BJ (cell line): Measurements from ENCODE around the gene CHRM2. TPM values are rescaled to one million over a fixed set of nuclear protein-coding genes. Genes with fewer than 3 reads are reported as not detected.

ENCODE experiments used
- CTCF ChIA-PET: fragments of 350-600 bp; formaldehyde crosslinking; extraction: SDS; loops from one replicate; lab custom pipeline; 2021; ENCODE audit warnings: antibody characterized with exemption, inconsistent platforms; lab: Yijun Ruan, JAX
- POLR2A ChIA-PET: fragments of 300-600 bp; sonication (Branson Sonifier 250); formaldehyde crosslinking; extraction: SDS; loops from one replicate; lab custom pipeline; 2021; ENCODE audit warnings: antibody characterized with exemption; lab: Charles Lee
- DNase-seq: peaks from one replicate; pipeline ENCODE4 v3.0.0-alpha.2; 2011; ENCODE audit warnings: low read depth
- H3K27me3 ChIP-seq: 2 replicates; pipeline ENCODE4 v1.6.0; 2011; ENCODE audit warnings: low read length; ENCODE audit not compliant: control insufficient read depth, insufficient read depth
- H3K36me3 ChIP-seq: 2 replicates; pipeline ENCODE4 v1.5.1; 2011; ENCODE audit warnings: low read length; ENCODE audit not compliant: control insufficient read depth, insufficient read depth
- H3K4me3 ChIP-seq: 2 replicates; pipeline ENCODE4 v1.5.1; 2011; ENCODE audit warnings: low read depth, mild to moderate bottlenecking, control low read depth, low read length
- polyA plus RNA-seq: library from polyadenylated mRNA; depleted of rRNA; stranded (reverse); fragments of >200 nt; gene quantifications from 2 replicates; pipeline ENCODE4 v1.2.3, GENCODE V29; 2011
- TF ChIP-seq, protein P1 (sequence below): IDR thresholded peaks from 2 replicates; pipeline ENCODE4 v1.5.1; 2011; ENCODE audit warnings: low read depth, mild to moderate bottlenecking, control low read depth, inconsistent platforms, low read length, moderate library complexity; ENCODE audit not compliant: insufficient read depth

Gene CHRM2
- polyA plus RNA-seq, 1 experiment = 27.0 TPM

DNA sequence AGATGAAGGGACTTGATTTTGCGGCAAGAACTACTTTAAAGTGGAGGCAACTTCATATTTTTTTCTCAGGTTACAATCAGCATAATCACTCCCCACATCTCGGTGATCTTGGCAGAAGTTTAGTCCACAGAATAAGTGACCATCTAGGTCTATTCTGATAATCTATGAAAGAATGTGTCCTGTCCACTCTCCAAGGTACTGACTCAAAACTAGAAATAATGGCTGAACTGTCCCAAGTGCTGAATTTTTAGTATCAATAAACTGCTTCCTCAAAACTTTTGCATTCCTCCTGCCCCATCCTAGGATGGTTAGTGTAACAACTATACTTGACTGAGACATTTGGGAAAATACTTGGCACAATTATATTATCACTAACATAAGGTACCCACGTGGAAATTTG is 10.9 kb upstream of the CHRM2 start:
- TF ChIP-seq, protein P1, sequence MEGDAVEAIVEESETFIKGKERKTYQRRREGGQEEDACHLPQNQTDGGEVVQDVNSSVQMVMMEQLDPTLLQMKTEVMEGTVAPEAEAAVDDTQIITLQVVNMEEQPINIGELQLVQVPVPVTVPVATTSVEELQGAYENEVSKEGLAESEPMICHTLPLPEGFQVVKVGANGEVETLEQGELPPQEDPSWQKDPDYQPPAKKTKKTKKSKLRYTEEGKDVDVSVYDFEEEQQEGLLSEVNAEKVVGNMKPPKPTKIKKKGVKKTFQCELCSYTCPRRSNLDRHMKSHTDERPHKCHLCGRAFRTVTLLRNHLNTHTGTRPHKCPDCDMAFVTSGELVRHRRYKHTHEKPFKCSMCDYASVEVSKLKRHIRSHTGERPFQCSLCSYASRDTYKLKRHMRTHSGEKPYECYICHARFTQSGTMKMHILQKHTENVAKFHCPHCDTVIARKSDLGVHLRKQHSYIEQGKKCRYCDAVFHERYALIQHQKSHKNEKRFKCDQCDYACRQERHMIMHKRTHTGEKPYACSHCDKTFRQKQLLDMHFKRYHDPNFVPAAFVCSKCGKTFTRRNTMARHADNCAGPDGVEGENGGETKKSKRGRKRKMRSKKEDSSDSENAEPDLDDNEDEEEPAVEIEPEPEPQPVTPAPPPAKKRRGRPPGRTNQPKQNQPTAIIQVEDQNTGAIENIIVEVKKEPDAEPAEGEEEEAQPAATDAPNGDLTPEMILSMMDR = no peak
- CTCF ChIA-PET = no interaction called here
- H3K27me3 ChIP-seq = no peaks in the 10 kb centered on the region
- POLR2A ChIA-PET = no interaction called here
- H3K36me3 ChIP-seq = no peaks in the 10 kb centered on the region
- DNase-seq = no peak
- no peak overlapping the region for H3K4me3 ChIP-seq

GRCh38 chr7:136859803-136860202 is 8.6 kb upstream of the CHRM2 start:
- H3K27me3 ChIP-seq = peaks cover 2% of the 10 kb centered on the region; the same call in 1 of the 2 replicates
- TF ChIP-seq, protein P1 = no peak
- no peak for DNase-seq
- CTCF ChIA-PET = no interaction called here
- POLR2A ChIA-PET = no interaction called here
- no peaks in the 10 kb centered on the region for H3K36me3 ChIP-seq
- H3K4me3 ChIP-seq = no peak overlapping the region

DNA sequence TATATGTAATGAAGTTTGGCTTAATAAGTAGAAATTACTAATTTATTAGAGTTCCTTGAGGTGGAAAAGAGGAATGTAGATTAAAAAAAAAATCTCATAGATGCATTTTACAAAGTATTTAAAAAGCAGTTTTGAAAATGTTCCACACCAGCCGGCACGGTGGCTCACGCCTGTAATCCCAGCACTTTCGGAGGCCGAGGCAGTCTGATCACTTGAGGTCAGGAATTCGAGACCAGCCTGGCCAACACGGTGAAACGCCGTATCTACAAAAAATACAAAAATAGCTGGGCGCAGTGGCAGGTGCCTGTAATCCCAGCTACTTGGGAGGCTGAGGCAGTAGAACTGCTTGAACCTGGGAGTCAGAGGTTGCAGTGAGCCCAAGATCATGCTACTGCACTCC is 3.2 kb upstream of the CHRM2 start:
- TF ChIP-seq, protein P1 = no peak
- no peaks in the 10 kb centered on the region for H3K36me3 ChIP-seq
- ChIA-PET POLR2A (no interaction called here), CTCF (interaction anchor here (1.6 kb wide), 1 partner anchor 8 kb away, joined by 5 read pairs; no protein-coding TSS in a partner anchor)
- DNase-seq = no peak
- H3K4me3 ChIP-seq = no peak overlapping the region
- H3K27me3 ChIP-seq = peaks cover 2% of the 10 kb centered on the region; the same call in 1 of the 2 replicates

DNA sequence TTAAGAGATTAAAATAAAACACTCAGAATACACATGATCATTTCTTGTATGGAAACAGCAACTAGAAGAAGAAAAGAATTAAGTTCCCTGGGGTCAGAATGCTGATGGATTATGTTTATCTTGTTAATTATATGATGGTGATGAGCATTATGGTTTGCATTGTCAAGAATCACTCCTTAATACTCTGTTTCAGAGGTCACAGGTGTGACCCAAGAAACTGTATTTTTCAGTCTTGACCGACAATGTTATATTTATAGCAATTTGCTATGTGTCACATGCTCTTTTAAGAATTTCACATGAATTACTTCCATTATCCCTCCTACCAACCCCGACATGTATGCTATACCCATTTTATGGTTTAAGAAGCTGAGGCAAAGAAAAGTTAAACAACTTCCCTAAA is 2.7 kb upstream of the CHRM2 start:
- TF ChIP-seq, protein P1 = no peak
- peaks cover 2% of the 10 kb centered on the region; the same call in 1 of the 2 replicates for H3K27me3 ChIP-seq
- no peak overlapping the region for H3K4me3 ChIP-seq
- no peak for DNase-seq
- POLR2A ChIA-PET = no interaction called here
- CTCF ChIA-PET = no interaction called here
- no peaks in the 10 kb centered on the region for H3K36me3 ChIP-seq

DNA sequence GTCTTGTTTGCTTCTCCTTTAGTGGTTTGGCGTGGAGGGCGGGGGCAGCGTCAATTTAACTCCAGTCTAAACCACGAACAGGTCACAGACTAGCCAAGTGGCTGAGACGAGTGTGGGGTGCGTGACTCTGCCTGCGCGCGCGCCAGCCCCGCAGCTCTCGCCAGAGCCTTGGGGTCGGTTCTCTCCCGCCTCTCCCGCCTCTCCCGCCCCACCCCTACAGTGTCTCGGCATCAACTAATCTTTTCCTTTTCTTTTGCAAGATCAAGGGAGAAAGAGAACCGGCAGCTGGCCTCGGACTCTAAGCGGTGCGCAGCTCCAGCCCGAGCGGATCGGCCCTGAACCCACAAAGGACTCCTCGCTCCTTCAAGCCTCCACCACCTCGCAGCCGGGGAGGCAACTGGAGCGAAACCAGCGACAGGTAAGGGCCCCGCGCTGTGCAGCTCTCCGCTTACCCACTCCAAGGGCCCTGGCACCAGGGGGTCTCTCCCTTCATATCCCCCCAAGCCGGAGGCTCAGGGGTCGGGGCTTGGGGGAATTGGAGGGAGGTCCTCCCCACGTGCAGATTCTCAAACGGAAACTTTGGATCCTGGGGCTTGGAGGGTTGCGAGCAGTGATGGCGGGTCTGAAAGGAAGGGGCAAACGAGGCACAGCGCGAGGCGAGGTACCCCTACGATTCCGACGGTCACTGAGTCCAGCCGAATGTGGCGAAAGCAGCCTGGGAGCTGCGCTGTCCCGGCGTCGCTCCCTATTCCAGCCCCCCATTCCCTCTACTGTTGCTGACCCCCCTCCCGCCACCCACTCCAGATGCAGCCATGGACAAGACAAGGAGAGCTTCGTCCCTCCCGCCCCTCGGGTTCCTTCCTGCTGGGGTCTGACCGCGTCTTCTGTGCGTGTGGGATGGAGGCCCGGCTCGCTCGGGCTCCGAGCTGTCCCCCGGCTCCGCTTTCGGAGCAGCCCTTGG is 829 bp downstream of the CHRM2 start:
- Histone ChIP-seq H3K36me3 (no peaks in the 10 kb centered on the region), H3K4me3 (peak overlapping the region; percentile 71), H3K27me3 (peaks cover 2% of the 10 kb centered on the region; the same call in 1 of the 2 replicates)
- ChIA-PET CTCF (interaction anchor here (0.8 to 1.6 kb wide), 2 partner anchors 13 to 300 kb away, joined by 4 to 5 read pairs; no protein-coding TSS in a partner anchor), POLR2A (interaction anchor here (0.6 kb wide), 1 partner anchor 429 kb away, joined by 4 read pairs; no protein-coding TSS in a partner anchor)
- no peak for DNase-seq
- TF ChIP-seq, protein P1 = no peak
